Head of caudate nucleus (tissue), 42 donors: ENCODE results near the gene PPP1R14B.
"Not testable (repeated sequence)": the region's sequence is repeated elsewhere in the genome, so short reads cannot be mapped to it uniquely, and the experiment has no call there.

Experiments used
- DNase-seq, 42 donors: peaks; one replicate each; pipeline versions ENCODE4 v3.0.0 to v3.0.0-alpha.2; 2020 to 2021; ENCODE audit warnings: mixed read lengths in 7 of 42
- intact Hi-C: fragments of 100-400 bp; cut with DNase I; formaldehyde crosslinking; loops from one replicate; pipeline ENCODE4 v1.15.0; 2022

PPP1R14B gene

GRCh38 chr11:64250415-64251015, 3.8 kb upstream of the PPP1R14B start:
- no peak for DNase-seq
- intact Hi-C loops: no loop called here

GRCh38 chr11:64249563-64250414, 3.0 kb upstream of the PPP1R14B start:
- no peak for DNase-seq
- intact Hi-C loops: no loop called here

GRCh38 chr11:64249038-64249437, 2.3 kb upstream of the PPP1R14B start:
- no peak for DNase-seq
- intact Hi-C loops: no loop called here

GRCh38 chr11:64248578-64248977, 1.8 kb upstream of the PPP1R14B start:
- DNase-seq: no peak
- intact Hi-C loops: no loop called here

GRCh38 chr11:64247729-64248531, 1.2 kb upstream of the PPP1R14B start:
- no peak for DNase-seq
- intact Hi-C loops: no loop called here

GRCh38 chr11:64246621-64246870, 197 bp downstream of the PPP1R14B start:
- intact Hi-C loops, DNase-seq: not testable (repeated sequence)

GRCh38 chr11:64245797-64246620, 734 bp downstream of the PPP1R14B start:
- intact Hi-C loops: no loop called here
- DNase-seq: peak in 18 of 42 donors; percentile 28 to 79 (median 58)

- intact Hi-C loops: no loop called here
- peak in 25 of 42 donors; percentile 38 to 84 (median 62) for DNase-seq
Measured at GRCh38 chr11:64245401-64245796, 1.3 kb downstream of the PPP1R14B start.

GRCh38 chr11:64244966-64245365, 1.8 kb downstream of the PPP1R14B start:
- DNase-seq: no peak
- intact Hi-C loops: no loop called here

GRCh38 chr11:64244107-64244506, 2.6 kb downstream of the PPP1R14B start:
- no peak for DNase-seq
- intact Hi-C loops: no loop called here

- intact Hi-C loops: no loop called here
- DNase-seq: no peak
Measured at GRCh38 chr11:64243236-64243854, 3.4 kb downstream of the PPP1R14B start.

GRCh38 chr11:64241491-64242374, 5.0 kb downstream of the PPP1R14B start:
- DNase-seq: peak in 8 of 42 donors; percentile 98 to 100 (median 100)
- intact Hi-C loops: no loop called here

- intact Hi-C loops: no loop called here
- peak in 34 of 42 donors; percentile 99 to 100 (median 100) for DNase-seq
Measured at GRCh38 chr11:64241241-64241490, 5.6 kb downstream of the PPP1R14B start.

- intact Hi-C loops: no loop called here
- DNase-seq: peak; percentile 92 to 99 (median 97)
Measured at GRCh38 chr11:64240435-64241240, 6.1 kb downstream of the PPP1R14B start, which contains the start of gene FKBP2. FKBP2 (plus strand) TSS chr11:64241095; CDS start chr11:64242388, 1,293 bp downstream.

- intact Hi-C loops: no loop called here
- peak in 4 of 42 donors; percentile 2 to 60 (median 54) for DNase-seq
Measured at GRCh38 chr11:64239662-64240434, 6.9 kb downstream of the PPP1R14B start.

GRCh38 chr11:64238999-64239398, 7.7 kb downstream of the PPP1R14B start:
- intact Hi-C loops: no loop called here
- peak in 4 of 42 donors; percentile 51 to 64 (median 56) for DNase-seq
